HG03103 (cell line): ENCODE results near the gene ATL2.
A peak's percentile ranks its signal among the peaks of the same experiment; 100 is the strongest.
"Not testable (repeated sequence)": the region's sequence is repeated elsewhere in the genome, so short reads cannot be mapped to it uniquely, and the experiment has no call there.

ENCODE experiments used
- ATAC-seq: cut with Tn5 transposase; IDR thresholded peaks from one replicate; pipeline ENCODE4 v1.9.1; 2021; ENCODE audit warnings: low read depth; ENCODE audit not compliant: unreplicated experiment

The ATL2 gene

DNA sequence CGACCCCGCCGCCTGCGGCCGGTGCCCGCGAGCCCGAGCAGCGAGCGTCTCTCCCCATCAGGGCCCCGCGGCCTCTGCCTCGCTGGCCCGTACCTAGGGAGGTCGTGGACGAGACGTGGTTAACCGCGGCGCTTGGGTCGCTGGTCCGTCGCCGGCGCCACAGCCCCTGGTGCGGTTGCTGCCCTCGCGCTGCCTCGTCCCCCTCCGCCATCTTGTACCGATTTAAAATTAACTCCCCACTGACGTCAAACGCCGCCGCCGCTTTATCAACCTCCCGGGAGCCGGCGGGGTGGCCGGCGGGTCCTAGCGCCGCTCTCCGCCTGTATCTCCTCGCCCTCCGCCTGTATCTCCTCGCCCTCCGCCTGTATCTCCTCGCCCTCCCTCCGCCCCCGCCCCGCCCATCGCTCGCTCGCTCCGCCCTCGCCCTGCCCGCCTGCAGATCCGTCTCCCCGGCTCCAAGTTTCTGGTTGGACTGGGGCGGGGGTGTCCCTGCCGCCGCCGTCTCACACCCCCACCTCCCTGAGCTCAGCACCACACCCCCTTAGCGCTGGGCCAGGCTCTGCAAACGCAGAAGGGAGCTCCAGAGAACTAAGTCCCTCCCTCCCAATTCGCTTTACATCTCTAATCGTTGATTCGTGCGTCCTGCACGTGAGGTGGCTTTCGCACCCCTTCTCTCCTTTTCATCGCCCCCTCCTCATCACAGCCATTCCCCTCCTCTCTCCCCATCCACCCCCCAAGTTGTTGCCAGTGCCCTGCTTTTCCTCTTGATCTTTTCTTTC lies at the start of gene ATL2:
TSS of gene ATL2 (minus strand) at position 224 of the 779 bp plus-strand sequence. CDS start at position 211, 13 bp downstream.
- peak; percentile 81 for ATAC-seq

DNA sequence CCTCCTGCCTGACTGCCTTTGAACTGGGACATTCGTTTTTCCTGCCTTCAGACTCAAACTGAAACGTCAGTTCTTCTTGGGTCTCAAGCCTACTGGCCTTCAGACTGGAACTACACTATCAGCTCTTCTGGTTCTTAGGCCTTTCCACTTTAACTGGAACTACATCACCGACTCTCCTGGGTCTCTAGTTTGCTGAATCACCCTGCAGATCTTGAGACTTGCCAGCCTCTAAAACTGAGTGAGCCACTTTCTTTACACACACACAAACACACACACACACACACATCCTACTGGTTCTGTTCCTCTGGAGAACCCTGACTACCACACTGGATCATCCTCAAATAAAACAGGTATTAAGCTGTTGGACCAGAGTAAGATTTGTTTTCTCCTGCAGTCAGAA lies 46.7 kb upstream of the ATL2 start:
- ATAC-seq: no peak

DNA sequence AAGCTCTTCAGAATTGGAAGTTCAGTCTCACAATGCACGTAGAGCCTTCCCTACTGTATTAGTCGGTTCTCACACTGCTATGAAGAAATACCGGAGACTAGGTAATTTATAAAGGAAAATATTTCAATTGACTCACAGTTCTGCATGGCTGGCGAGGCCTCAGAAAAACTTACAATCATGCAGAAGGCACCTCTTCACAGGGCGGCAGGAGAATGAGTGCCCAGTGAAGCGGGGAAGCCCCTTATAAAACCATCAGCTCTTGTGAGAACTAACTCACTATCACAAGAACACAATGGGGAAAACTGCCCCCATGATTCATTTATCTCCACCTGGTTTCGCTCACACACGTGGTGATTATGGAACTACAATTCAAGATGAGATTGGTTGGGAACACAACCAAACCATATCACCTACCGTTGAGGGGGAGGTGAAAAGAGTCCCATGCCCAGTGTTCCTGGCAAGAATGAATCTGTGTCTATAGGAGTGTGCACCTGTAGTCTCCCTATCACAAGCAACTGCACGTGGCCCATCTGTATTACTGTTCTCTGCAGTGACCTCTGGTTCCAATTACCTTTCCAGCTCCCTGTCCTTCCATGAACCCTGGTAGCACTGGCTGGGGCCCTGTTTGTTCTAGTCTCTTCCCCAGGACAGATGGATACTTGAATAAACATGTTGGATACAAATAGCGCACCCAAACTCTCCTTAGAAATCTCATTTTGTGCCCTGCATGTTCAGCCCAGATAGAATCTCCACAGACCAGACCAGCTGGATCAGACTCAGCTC lies 44.4 kb upstream of the ATL2 start:
- no peak for ATAC-seq

DNA sequence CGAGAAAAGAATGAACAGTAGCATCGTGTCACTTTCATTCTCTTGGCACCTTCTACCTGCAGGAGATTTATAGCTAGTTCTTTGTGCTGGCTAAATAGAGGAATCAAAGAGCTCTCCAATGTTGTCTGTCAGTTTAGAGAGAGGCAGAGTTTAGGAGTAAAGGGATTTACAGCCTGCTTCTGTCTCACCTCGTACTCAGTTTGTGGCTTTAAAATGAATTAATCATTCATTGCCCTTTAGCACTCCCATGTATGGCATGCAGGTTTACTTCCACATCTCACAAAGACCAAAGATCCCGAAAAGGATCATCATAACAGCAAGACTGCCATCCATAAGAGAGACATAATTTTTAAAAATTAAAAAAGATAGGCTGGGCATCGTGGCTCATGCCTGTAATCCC lies 42.4 kb upstream of the ATL2 start:
- ATAC-seq: no peak

DNA sequence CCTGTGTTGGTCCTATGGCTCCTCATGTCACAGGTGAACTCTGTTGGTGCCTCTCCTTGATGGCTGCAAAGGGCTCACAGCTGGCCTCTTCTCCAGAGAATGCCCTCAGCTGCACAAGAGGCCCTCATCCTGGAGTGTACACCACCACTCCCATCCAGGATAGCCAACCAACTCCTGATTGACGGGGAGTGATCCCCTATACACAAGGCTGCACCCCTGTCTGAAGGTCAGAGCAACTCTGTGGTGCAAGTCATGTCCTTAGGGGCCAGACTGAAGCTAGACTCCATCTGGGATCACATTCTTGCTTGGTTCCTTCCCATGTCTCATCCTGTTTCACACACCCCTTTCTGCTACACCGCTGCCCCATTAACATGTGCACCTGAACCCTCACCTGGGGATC lies 41.7 kb upstream of the ATL2 start:
- no peak for ATAC-seq

DNA sequence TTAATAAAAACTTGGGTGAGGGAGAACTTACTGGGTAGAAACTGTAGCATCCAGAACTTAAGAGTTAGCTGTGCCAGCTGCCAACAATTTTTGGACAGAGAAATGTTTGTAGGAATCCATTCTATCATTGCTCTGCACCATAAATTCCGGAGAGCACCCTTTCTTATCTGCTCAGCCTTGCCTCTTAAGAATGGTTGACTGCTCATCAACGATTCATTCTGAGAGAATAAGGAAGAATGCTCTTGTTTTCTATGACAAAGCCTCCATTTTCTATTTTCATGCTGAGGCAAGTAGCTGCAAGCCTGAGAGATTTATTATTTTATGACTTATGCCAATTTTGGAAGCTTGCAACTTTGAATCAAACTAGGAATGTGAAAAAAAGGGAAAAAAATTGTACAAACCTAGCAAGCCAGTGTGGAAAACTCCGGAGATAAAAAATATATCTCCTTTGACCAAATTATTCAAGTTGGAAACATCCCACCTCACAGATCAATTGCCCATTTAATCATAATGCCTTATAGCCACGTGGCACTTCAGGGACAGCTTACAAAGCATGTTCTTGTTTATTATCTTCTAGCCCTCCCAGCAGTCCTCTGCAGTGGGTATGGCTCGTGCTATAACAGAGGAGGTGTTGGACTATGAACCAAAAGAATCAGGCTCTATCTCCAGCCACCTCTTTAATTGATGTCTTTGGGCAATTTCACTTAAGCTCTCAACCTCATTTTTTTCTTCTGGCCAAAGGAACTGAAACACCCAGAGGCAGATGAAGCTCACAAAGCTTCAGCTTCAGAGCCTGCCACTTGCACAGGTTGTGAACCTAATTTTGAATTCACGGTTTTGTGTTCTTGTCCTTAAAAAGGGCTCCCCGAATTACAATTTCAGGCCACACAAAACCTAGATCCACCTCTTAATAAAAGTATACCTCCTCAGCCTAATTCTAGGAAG lies 40.9 kb upstream of the ATL2 start:
- ATAC-seq: no peak

DNA sequence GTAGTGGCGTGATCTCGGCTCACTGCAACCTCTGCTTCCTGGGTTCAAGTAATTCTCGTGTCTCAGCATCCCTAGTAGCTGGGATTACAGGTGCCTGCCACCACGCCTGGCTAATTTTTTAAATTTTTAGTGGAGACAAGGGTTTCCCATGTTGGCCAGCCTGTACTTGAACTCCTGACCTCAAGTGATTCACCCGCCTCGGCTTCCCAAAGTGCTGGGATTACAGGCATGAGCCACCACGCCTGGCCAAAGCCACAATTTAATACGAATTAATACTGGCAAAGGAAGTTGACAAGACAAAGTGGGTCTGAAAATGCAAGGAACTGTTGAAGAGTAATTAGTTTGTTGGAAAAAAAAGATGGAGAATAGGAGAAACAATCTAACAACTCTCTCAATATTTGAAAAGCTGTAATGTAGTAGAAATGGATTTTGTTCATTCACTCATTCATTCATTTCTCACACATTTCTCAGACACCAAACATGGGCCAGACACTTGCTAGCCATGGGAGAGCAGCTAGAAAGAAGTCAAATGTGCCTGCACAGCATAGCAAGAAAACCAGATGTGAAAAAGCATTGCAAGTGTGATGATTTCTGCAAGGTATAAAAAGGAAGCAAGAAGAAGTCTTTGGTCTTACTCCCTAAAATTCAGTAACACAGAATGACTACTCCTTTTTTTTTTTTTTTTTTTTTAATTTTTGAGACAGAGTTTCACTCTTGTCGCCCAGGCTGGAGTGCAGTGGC lies 39.4 kb upstream of the ATL2 start:
- no peak for ATAC-seq

DNA sequence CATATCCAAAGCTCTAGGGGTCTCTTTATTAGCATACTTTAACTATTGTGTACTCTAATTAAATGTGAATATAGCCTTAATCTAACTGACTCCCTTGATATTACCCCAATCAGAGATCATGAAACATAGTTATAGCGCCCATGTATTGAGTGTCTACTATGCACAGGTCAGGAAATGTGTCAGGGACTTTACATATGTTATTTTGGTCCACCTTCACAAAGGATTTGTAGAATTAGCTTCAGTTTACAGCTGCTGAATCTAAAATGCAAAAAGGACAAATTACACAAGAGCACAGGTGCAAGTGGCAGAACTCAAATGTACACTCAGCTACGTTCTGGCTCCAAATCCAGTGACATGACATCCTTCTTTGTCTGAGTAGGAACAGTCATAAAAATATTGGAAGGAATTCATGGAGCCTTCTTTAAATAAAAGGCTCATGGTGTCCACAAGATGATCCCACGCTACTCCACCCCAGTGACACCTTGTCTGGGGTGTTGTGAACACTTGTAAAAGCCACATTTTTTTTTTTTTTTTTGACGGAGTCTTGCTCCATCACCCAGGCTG lies 38.7 kb upstream of the ATL2 start:
- no peak for ATAC-seq

DNA sequence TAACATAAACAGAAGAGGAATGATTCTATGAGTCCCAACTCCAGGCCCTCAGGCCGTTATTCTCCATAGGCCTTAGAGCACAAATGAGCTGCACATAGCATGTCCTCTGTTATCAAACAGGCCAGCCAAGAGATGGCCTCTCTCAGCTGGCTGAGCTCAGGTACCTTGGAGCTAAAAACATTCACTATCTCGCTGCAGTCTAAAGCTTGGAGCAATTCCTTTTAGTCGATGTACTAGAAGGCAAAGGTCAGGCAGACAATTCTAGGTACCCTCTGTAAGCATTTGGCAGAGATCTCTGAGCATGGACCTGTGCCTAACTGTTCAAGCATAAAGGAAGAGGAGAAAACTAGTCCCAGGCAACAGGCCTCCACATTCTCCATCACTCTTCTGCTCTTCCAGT lies 38.0 kb upstream of the ATL2 start:
- no peak for ATAC-seq

DNA sequence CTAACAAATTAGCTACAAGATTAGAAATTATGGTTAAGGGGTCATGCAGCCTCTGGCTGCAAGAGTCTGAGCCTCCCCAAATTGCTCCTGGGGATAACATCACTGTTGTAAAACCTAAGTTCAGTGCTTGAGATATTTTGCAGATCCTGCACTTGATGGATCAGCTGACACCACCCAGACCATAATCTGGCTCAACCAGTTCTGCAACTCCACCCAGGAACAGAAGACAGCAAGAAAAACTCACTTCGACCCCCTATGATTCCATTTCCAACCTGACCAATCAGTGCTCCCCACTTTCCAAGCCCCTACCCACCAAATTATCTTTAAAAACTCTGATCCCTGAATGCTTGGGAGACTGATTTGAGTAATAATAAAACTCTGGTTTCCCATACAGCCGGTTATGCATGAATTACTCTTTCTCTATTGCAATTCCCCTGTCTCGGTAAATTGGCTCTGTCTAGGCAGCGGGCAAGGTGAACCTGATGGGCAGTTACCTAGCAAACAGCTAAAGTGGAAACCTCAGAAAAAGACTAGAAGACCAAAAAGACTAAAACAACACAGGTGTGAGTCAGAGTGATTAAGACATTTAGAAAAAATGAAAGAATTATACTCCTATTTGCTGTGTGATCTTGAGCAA lies 35.3 kb upstream of the ATL2 start:
- ATAC-seq: not testable (repeated sequence)

DNA sequence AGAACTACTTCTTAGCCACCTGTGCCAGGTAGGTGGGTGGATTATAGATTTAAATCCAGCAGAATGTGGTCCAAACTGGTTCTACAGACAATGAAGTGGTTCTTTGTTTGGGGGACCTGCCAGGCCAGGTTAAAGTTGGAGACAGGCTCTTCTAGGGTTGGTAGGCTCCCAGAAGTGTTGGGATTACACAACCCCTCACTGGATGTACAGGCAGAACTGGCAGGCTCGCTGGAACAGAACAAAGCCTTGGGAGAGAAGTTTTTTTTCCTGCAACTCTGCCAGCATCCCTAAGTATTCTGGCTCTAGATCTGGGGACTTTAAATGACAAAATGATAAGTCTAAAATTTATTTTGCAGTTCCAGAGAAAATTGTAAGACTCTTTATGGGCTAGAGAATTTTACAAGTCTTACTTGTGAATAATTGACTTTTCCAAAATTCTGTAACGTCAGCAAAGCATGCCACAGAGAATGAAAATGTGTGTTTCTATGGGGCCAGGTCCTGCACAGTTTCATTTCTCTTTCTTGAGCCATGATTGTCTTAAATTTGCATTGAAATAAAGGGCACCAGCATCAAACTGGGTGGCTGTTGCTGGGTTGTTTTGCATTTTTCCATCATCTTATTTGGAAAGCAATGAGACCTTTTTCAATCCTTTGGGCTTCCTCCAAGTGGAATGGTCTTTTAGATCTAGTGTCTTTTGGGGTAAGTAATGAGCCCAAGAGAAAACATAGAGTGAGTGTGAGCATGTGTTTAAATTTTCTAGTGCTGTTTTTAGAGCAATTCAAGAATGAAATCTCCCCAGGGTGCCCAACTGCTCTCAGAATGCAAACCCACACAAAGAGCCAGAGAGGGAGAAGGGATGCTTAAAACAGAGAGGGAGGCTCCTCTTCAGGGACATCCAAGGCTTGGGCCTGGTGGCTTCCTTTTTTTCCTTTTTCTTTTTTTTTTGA lies 32.4 kb upstream of the ATL2 start:
- peak; percentile 77 for ATAC-seq

DNA sequence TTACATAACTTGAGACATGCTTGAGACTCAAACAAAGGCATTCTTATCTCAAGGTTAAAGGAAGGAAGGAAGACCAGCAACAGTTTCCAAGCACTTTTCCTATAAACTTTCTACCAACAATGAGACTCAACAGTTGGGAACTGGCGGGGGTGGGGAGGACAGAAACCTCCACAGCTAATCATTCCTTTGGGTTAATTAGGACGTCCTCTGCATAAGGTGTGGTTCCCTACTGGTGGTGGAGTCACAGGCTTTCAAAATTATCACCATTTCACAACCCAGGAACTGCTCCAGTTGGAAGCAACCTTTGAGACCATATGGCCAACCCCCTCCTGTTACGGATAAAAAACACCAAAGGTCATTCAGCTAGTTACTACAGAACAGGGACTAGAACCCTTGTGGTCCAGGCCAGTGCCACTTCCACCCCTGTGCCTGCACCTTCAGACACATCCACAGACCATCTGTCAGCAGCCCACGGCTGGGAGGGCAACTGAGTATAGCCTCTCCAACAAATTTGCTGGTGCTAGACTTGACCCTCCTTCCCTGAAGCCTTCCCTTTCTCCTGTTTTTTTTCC lies 30.1 kb upstream of the ATL2 start:
- ATAC-seq: no peak

DNA sequence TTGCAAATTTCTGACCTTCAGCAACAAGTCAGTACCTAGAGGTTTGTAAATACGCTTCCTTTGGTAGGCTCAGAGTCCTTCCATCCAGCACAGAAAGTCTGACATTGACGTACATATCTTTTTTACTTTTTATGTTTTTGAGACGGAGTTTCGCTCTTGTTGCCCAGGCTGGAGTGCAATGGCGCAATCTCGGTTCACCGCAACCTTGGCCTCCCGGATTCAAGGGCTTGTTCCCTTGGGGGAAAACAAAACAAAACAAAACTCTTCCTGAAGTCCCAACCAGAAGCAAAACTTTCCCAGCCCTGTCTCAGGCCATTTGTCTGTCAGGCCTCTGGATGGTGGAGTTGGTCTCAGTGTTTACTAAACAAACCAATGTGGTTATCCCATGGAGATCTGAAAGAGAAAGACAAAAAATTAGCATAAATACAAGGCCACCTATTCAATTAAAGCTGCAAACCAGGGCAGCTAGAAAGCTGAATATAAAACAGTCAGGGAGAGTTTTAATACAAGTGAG lies 29.6 kb upstream of the ATL2 start:
- ATAC-seq: no peak

DNA sequence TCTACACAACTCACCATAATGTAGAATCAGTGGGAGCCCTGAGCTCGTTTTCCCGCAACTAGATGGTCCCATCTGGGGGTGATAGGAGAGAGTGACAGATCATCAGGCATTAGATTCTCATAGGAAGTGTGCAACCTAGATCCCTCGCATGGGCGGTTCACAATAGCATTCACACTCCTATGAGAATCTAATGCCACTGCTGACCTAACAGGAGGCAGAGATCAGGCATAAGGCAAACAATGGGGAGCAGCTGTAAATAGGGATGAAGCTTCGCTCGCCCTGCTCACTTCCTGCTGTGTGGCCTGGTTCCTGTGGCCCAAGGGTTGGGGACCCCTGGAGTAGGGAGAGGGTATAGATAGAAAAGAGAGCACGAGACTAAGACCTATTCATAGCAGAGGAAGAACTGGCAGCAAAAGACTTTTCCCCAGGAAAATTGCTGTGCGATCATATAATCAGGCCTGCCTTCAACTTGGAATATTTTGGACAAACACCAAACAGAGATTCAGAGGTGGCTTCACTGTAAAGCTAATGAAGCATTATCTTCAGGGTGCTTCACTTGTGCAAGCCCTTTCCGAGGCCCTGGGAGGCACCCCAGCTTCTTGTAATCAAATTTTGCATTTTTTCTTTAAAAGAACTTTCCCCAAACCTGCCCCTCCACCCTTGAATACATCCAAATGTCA lies 29.0 kb upstream of the ATL2 start:
- no peak for ATAC-seq

DNA sequence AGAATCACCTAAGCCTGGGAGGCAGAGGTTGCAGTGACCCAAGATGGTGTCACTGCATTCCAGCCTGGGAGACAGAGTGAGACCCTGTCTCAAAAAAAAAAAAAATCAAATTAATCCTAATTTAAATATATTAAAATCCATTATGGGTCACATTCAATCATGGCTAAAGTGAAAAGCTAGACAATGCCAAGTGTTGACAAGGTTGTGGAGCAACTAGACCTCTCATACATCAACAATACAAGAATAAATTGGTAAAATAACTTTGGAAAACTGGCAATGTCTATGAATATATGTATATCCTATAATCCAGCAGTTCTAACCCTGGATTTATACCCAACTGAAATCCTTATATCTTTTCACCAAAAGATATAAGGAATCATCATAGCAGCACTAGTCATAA lies 23.4 kb upstream of the ATL2 start:
- no peak for ATAC-seq

DNA sequence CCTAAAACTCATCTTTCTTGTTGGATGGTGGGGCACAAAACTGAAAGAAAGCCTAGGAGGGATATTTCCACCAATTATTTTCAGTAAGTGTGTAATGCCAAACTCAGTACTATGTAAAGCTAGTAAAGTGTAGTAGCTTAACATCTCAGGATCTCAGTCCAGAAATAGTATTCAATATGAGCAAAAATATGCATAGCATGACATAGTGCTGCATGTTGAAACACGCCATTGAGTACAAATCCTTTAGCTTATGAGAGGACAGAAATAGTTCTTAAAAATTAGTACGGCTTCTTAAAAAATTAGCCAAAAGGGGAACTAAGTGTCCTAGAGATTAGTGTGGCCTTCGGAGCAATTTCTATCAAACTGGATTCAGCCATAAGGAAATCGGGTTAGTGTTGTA lies 21.7 kb upstream of the ATL2 start:
- no peak for ATAC-seq

DNA sequence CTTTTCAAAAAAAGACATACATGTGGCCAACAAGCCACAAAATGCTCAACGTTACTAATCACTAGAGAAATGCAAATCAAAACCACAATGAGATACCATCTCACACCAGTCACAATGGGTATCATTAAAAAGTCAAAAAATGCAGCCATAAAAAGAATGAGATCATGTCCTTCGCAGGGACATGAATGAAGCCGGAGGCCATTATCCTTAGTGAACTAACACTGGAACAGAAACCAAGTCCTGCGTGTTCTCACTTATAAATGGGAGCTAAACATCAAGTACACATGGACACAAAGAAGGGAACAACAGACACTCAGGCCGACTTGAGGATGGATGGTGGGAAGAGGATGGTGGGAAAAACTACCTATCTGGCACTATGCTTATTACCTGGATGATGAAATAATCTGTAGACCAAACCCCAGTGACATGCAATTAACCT lies 17.8 kb upstream of the ATL2 start:
- ATAC-seq: no peak
